Heart left ventricle (tissue), 16 donors: ENCODE measurements around the gene PIN4. TPM values are rescaled to one million over a fixed set of nuclear protein-coding genes. Genes with fewer than 3 reads are reported as not detected.

Experiments used
- ATAC-seq, 4 donors: fragments of 200-7000 bp; cut with Tn5 transposase; one replicate each; pipeline ENCODE4 v1.9.1; 2020 to 2022; ENCODE audit warnings: moderate library complexity in 4 of 4, mild to moderate bottlenecking in 3 of 4, moderate number of reproducible peaks in 1 of 4
- DNase-seq, 5 donors: peaks; one replicate each; pipeline ENCODE4 v3.0.0-alpha.2; 2020
- H3K27ac ChIP-seq, 12 donors: fragments of 200-600 bp; sonication (generic) in 4 of 12; one replicate each; pipeline versions ENCODE4 v1.5.0 to v1.8.0; 2016 to 2022; ENCODE audit warnings: mild to moderate bottlenecking in 2 of 12
- H3K27me3 ChIP-seq, 9 donors: fragments of 200-600 bp; sonication (generic) in 2 of 9; one replicate each; pipeline versions ENCODE4 v1.5.1 to v1.8.0; 2016 to 2022; ENCODE audit warnings: mild to moderate bottlenecking in 3 of 9
- H3K36me3 ChIP-seq, 9 donors: fragments of 200-600 bp; sonication (generic) in 2 of 9; one replicate each; pipeline versions ENCODE4 v1.5.0 to v1.8.0; 2018 to 2022; ENCODE audit warnings: mild to moderate bottlenecking in 2 of 9
- H3K4me1 ChIP-seq, 12 donors: fragments of 200-600 bp; sonication (generic) in 4 of 12; one replicate each; pipeline versions ENCODE4 v1.5.0 to v1.8.0; 2016 to 2022; ENCODE audit warnings: mild to moderate bottlenecking in 3 of 12
- H3K4me3 ChIP-seq, 12 donors: fragments of 200-600 bp; sonication (generic) in 4 of 12; one replicate each; pipeline versions ENCODE4 v1.5.0 to v1.8.0; 2017 to 2022; ENCODE audit warnings: mild to moderate bottlenecking in 9 of 12, moderate library complexity in 4 of 12
- H3K9me3 ChIP-seq, 12 donors: fragments of 200-600 bp; sonication (generic) in 4 of 12; one replicate each; pipeline versions ENCODE4 v1.5.0 to v1.8.0; 2016 to 2022; ENCODE audit warnings: mild to moderate bottlenecking in 1 of 12
- CTCF ChIP-seq, 12 donors: fragments of 200-600 bp; sonication (generic) in 4 of 12; IDR thresholded peaks; one replicate each; pipeline versions ENCODE4 v1.5.0 to v1.8.0; 2018 to 2022; ENCODE audit warnings: antibody characterized with exemption in 12 of 12, mild to moderate bottlenecking in 5 of 12
- POLR2A ChIP-seq, 2 donors: fragments of 450-650 bp; IDR thresholded peaks; one replicate each; pipeline ENCODE4 v1.6.1; 2017; ENCODE audit warnings: antibody characterized with exemption in 2 of 2, mild to moderate bottlenecking in 2 of 2, moderate library complexity in 2 of 2
- WGBS, 4 donors: extraction: QIAGEN DNeasy Blood & Tissue Kit in 2 of 4; methylation state at CpG; one replicate each; pipeline versions ENCODE4 v1.1.5 to v1.1.7; 2013 to 2018; 5-methylcytosine and 5-hydroxymethylcytosine counted together
- intact Hi-C, 10 donors: fragments of 100-400 bp; cut with DNase I; formaldehyde crosslinking; loops; one replicate each; pipeline versions ENCODE4 v1.11.1 to v1.14.2; 2022
- polyA plus RNA-seq, 2 donors: library from polyadenylated mRNA; stranded (reverse); fragments of 200-250 nt; gene quantifications; one replicate each; pipeline ENCODE4 v1.2.3, GENCODE V29; 2013
- total RNA-seq, 9 donors: library from RNA; depleted of rRNA in 2 of 9; stranded (reverse); fragments of >200 nt in 2 of 9; fragmentation: NEBNext Ultra II Directional in 3 of 9; extraction: Animal tissue kit (Norgen Biotek cat#: 25700) in 3 of 9; gene quantifications; one replicate each; pipeline versions ENCODE4 v1.1.0 to v1.2.4, GENCODE V29; 2016 to 2023
- donor health status: ischemic (EF 13 %, LVEDD 7.1; RV severe dilation, severe dysfunction).
- donor health status: healthy with polysubstance abuse.
- donor health status: DM: no; HTN: yes; CAD: no.
- donor health status: DM: no; HTN: no; CAD: no.
- donor health status: ischemic (EF 25% LVEDD 6.9; RV normal size, moderate dysfunction).
- donor health status: ischemic (EF 25% LVEDD 5.7; RV mildly dilated, moderate dysfunction).
- donor health status: healthy.
- donor health status: DM: yes; HTN: yes; CAD: no.
- donor health status: ischemic (EF 35%, LVEDD 5.7; RV mildly dilated, moderate dysfunction).
- donor health status: nonischemic (EF 11% LVEDD 7.7; RV severe dilation, severe dysfunction).
- donor health status: DM: yes; HTN: yes; CAD: no.
- donor health status: PGD.
- donor health status: ischemic (EF 29% LVEDD 5.4; RV normal size, mild dysfunction).
- donor health status: nonischemic (EF 23%, LVEDD 6.1; RV moderate dilation, normal function).

Gene PIN4
- total and polyA plus RNA-seq, 11 donors: 8.4 to 41.5 (median 10.9) TPM

- ATAC-seq (peak in 3 of 4 donors; percentile 59 to 68 (median 65)), DNase-seq (peak in 4 of 5 donors; percentile 8 to 62 (median 36))
- 82 to 95% (median 93%) methylated on average over 3 of the region's 3 CpGs for WGBS, 4 donors
- H3K9me3 ChIP-seq: no peaks in the 10 kb centered on the region
- no peaks in the 10 kb centered on the region for H3K27me3 ChIP-seq
- intact Hi-C loops: loop anchor here in 7 of 10 donors (2.0 to 10.0 kb wide), 3 partner anchors 295 to 299 kb away; no protein-coding TSS in a partner anchor
- peak; percentile 41 to 74 (median 54) for TF ChIP-seq CTCF (IDR thresholded peaks at IDR 0.05)
- no peak for TF ChIP-seq POLR2A (IDR thresholded peaks at IDR 0.05)
- no peak overlapping the region for H3K4me3 ChIP-seq
- H3K36me3 ChIP-seq: no peaks in the 10 kb centered on the region
- no peak overlapping the region for H3K27ac ChIP-seq
- H3K4me1 ChIP-seq: peaks cover 0 to 6% (median 0%) of the 10 kb centered on the region in 12 donors
Observed at GRCh38 chrX:72245461-72246089, 64.0 kb downstream of the PIN4 start.

- DNase-seq (peak in 1 of 5 donors; percentile 28), ATAC-seq (peak in 3 of 4 donors; percentile 28 to 52 (median 51))
- no peaks in the 10 kb centered on the region for H3K27me3 ChIP-seq
- H3K4me3 ChIP-seq: no peak overlapping the region
- no peaks in the 10 kb centered on the region for H3K36me3 ChIP-seq
- TF ChIP-seq POLR2A (IDR thresholded peaks at IDR 0.05) (no peak), CTCF (IDR thresholded peaks at IDR 0.05) (no peak)
- H3K4me1 ChIP-seq: peaks cover 0 to 6% (median 0%) of the 10 kb centered on the region in 12 donors
- no peaks in the 10 kb centered on the region for H3K9me3 ChIP-seq
- intact Hi-C loops: loop anchor here in 6 of 10 donors (5.0 to 10.0 kb wide), 2 partner anchors 295 to 297 kb away; no protein-coding TSS in a partner anchor
- no peak overlapping the region for H3K27ac ChIP-seq
- 63 to 85% (median 82%) methylated on average over 2 of the region's 2 CpGs for WGBS, 4 donors
Observed at GRCh38 chrX:72247206-72247942, 65.8 kb downstream of the PIN4 start.

Other genes starting within 250 kb of the PIN4 start
- gene RTL5, start 49.8 kb upstream of the PIN4 start, total RNA-seq: 1 to 10 TPM; 1.2 to 6.0 (median 2.7) TPM
- gene RTL5, start 49.8 kb upstream of the PIN4 start, polyA plus RNA-seq: 1 to 10 TPM; 1.5 to 1.6 TPM
- under 1 TPM in 3 of 9 donors, not detected in 6; 0.09 to 0.45 (median 0.16) TPM for gene ERCC6L, start 57.3 kb downstream of the PIN4 start, total RNA-seq
- gene ERCC6L, start 57.3 kb downstream of the PIN4 start, polyA plus RNA-seq: under 1 TPM in 1 of 2 donors, not detected in 1; 0.01 TPM
- gene RPS4X, start 95.5 kb downstream of the PIN4 start, total RNA-seq: 100 to 1,000 TPM; 328 to 689 (median 423) TPM
- gene RPS4X, start 95.5 kb downstream of the PIN4 start, polyA plus RNA-seq: 100 to 1,000 TPM; 423 to 998 TPM
- under 1 TPM in 2 of 9 donors, not detected in 7; 0.45 to 0.73 TPM for gene CITED1, start 124.2 kb downstream of the PIN4 start, total RNA-seq
- under 1 TPM in 1 of 2 donors, not detected in 1; 0.90 TPM for gene CITED1, start 124.2 kb downstream of the PIN4 start, polyA plus RNA-seq